Thoracic aorta (tissue), 2 donors: ENCODE data around the gene TMEM200A. TPM values are rescaled to one million over a fixed set of nuclear protein-coding genes. Genes with fewer than 3 reads are reported as not detected.

Source experiments
- ATAC-seq: fragments of 150-250 bp; one replicate; pipeline ENCODE4 v1.8.0; 2017; ENCODE audit warnings: low read depth; ENCODE audit not compliant: insufficient number of reproducible peaks, low FRiP score
- DNase-seq: peaks from one replicate; pipeline ENCODE4 v3.0.0-alpha.2; 2020; ENCODE audit warnings: low spot score
- H3K27ac ChIP-seq, 2 donors: fragments of 200-600 bp; sonication (generic); 1 replicate in 1 of 2; 2 replicates in 1 of 2; pipeline ENCODE4 v1.5.1; 2016; ENCODE audit warnings: mild to moderate bottlenecking in 2 of 2, moderate library complexity in 2 of 2
- H3K27me3 ChIP-seq: fragments of 200-600 bp; sonication (generic); replicated peaks from 2 replicates; pipeline ENCODE4 v1.6.0; 2016; ENCODE audit warnings: mild to moderate bottlenecking; ENCODE audit not compliant: insufficient read depth
- H3K36me3 ChIP-seq: fragments of 200-600 bp; sonication (generic); one replicate; pipeline ENCODE4 v1.5.1; 2016
- H3K4me1 ChIP-seq, 2 donors: fragments of 200-600 bp; sonication (generic); 1 replicate in 1 of 2; 2 replicates in 1 of 2; pipeline versions ENCODE4 v1.5.1 to v1.6.0; 2016; ENCODE audit warnings: low read depth in 2 of 2, mild to moderate bottlenecking in 1 of 2; ENCODE audit not compliant: control insufficient read depth in 1 of 2
- H3K4me3 ChIP-seq: fragments of 200-600 bp; sonication (generic); 2 replicates; pipeline ENCODE4 v1.5.1; 2016; ENCODE audit warnings: mild to moderate bottlenecking
- H3K9me3 ChIP-seq: fragments of 200-600 bp; sonication (generic); 2 replicates; pipeline ENCODE4 v1.5.1; 2016
- total RNA-seq, 2 donors: library from RNA; depleted of rRNA; stranded (reverse); fragments of >200 nt; gene quantifications; one replicate each; pipeline versions ENCODE4 v1.1.0 to v1.2.3, GENCODE V29; 2016
- TF ChIP-seq, protein P1 (sequence below): fragments of 200-600 bp; sonication (generic); IDR thresholded peaks from one replicate; pipeline ENCODE4 v1.5.1; 2019; ENCODE audit warnings: antibody characterized with exemption

The TMEM200A gene
- total RNA-seq, 2 donors from 2014 or later = 3.7 to 9.7 TPM

DNA sequence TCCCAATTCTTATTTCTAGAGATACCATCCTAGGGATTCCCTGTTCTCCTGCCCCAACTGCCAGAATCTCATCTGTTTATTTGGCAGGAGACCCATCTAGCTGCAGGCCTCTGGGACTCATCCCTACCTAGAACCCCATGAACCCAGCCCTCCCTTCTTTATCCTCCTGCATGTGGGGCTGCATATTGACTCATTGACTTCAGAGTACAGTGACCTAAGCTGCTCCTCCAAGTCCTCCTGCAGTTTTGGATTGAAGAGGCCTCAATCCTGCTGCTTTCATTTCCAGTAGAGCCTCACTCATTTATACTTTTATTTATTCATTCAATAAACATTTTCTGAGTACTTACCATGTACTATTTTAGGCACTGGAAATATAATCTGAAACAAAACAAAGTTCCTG is 11.6 kb downstream of the TMEM200A start:
- Histone ChIP-seq H3K9me3 (no peaks in the 10 kb centered on the region), H3K27ac (no peak overlapping the region), H3K4me1 (no peaks in the 10 kb centered on the region), H3K36me3 (no peaks in the 10 kb centered on the region), H3K4me3 (no peak overlapping the region), H3K27me3 (no peaks in the 10 kb centered on the region)
- TF ChIP-seq, protein P1, sequence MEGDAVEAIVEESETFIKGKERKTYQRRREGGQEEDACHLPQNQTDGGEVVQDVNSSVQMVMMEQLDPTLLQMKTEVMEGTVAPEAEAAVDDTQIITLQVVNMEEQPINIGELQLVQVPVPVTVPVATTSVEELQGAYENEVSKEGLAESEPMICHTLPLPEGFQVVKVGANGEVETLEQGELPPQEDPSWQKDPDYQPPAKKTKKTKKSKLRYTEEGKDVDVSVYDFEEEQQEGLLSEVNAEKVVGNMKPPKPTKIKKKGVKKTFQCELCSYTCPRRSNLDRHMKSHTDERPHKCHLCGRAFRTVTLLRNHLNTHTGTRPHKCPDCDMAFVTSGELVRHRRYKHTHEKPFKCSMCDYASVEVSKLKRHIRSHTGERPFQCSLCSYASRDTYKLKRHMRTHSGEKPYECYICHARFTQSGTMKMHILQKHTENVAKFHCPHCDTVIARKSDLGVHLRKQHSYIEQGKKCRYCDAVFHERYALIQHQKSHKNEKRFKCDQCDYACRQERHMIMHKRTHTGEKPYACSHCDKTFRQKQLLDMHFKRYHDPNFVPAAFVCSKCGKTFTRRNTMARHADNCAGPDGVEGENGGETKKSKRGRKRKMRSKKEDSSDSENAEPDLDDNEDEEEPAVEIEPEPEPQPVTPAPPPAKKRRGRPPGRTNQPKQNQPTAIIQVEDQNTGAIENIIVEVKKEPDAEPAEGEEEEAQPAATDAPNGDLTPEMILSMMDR = no peak
- ATAC-seq (no peak), DNase-seq (no peak)

DNA sequence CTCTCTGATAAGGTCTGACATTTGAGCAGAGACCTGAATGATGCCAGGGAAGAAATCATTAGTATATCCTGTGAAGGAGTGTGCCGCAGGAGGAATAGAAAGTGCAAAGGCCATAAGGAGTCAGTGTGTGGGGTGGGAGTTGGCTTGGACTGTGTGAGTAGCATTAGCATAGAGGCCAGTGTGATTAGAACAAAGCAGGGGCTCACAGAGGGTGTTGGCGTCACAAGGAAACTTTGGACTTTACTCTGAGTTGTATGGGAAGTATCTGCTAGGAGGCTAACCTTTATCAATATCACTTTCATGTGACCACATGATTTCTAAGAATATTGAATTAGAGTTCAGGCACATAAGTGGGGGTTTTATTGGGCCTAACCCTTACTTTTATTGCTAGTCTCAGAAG is 12.1 kb downstream of the TMEM200A start:
- H3K27ac ChIP-seq = no peak overlapping the region
- DNase-seq (no peak), ATAC-seq (no peak)
- H3K4me1 ChIP-seq = no peaks in the 10 kb centered on the region
- H3K27me3 ChIP-seq = no peaks in the 10 kb centered on the region
- H3K9me3 ChIP-seq = no peaks in the 10 kb centered on the region
- TF ChIP-seq, protein P1 = no peak
- no peak overlapping the region for H3K4me3 ChIP-seq
- no peaks in the 10 kb centered on the region for H3K36me3 ChIP-seq

GRCh38 chr6:130379223-130379622 is 13.4 kb downstream of the TMEM200A start:
- TF ChIP-seq, protein P1 = no peak
- Histone ChIP-seq H3K9me3 (no peaks in the 10 kb centered on the region), H3K4me3 (no peak overlapping the region), H3K36me3 (no peaks in the 10 kb centered on the region), H3K27ac (no peak overlapping the region), H3K4me1 (no peaks in the 10 kb centered on the region), H3K27me3 (no peaks in the 10 kb centered on the region)
- ATAC-seq = no peak
- DNase-seq = no peak

GRCh38 chr6:130381012-130381411 is 15.2 kb downstream of the TMEM200A start:
- no peaks in the 10 kb centered on the region for H3K4me1 ChIP-seq
- H3K36me3 ChIP-seq = no peaks in the 10 kb centered on the region
- TF ChIP-seq, protein P1 = no peak
- no peak for ATAC-seq
- no peak overlapping the region for H3K27ac ChIP-seq
- no peak overlapping the region for H3K4me3 ChIP-seq
- H3K27me3 ChIP-seq = no peaks in the 10 kb centered on the region
- DNase-seq = no peak
- no peaks in the 10 kb centered on the region for H3K9me3 ChIP-seq

DNA sequence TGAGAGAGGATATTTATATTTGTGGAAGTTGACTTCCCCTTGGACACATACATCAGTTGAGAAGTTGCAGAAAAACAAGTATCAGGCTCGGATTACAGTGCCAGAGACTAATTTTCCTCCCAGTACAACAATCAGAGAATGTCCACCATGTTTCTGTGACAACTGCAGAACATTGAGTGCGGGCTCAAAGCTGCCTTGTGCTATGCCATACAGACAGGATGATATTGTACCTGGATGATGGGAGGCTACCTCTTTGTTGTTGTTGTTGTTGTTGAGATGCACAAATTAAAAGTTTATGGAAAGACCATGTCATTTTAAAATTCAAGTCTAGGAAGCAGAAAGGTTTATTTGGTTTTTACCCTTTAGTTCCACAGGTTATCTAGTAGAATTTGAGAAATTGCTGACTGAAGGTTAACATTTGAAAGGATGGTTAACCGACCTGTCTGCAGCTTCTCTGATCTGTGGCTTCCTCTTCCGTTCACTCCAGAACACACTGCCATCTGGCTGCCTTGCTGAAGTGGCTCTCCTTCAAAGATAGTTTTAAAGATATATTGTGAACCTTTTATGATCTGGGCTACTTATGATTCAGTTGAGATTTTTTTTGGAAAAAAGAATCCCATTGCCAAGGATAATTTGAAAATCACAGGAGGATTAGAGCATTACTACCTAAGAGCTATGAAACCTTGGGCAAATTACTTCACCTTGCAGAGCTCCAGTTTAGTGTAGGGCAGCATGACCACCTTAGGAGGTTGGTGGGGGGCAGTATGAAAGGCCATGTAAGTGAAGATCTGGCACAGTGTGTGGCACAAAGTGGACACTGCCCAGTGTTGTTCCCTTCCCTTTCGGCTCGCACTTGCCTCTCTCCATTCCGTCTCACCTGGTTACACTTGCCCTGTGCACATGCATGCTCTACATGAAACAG is 15.9 kb downstream of the TMEM200A start:
- Histone ChIP-seq H3K4me1 (no peaks in the 10 kb centered on the region), H3K27ac (no peak overlapping the region), H3K9me3 (no peaks in the 10 kb centered on the region), H3K36me3 (no peaks in the 10 kb centered on the region), H3K27me3 (no peaks in the 10 kb centered on the region), H3K4me3 (no peak overlapping the region)
- no peak for ATAC-seq
- TF ChIP-seq, protein P1 = no peak
- DNase-seq = no peak
